ENCODE results near the gene ADAMTS7.
"Not testable (repeated sequence)": the region's sequence is repeated elsewhere in the genome, so short reads cannot be mapped to it uniquely, and the experiment has no call there.

ADAMTS7 gene

DNA sequence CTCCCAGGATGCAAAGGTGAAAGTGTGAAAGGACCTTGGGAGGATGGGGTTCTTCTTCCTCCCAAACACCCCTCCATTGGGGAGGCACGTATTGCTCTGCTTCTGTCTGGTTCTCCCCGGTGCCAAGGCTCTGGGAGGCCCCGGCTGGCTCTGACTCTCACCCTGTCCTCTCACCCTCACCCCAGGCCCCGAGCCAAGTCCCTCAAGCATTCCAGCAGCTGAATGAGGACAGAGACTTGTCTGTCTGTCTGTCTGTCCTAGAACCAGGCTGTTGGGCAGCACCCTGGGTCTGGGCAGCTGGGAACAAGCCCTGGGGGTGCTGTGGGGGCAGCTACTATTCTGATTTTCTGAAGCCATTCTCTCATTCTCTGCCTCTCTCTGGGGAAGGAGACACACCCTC lies 29.9 kb downstream of the ADAMTS7 start:
- DNase-seq = not testable (repeated sequence)

DNA sequence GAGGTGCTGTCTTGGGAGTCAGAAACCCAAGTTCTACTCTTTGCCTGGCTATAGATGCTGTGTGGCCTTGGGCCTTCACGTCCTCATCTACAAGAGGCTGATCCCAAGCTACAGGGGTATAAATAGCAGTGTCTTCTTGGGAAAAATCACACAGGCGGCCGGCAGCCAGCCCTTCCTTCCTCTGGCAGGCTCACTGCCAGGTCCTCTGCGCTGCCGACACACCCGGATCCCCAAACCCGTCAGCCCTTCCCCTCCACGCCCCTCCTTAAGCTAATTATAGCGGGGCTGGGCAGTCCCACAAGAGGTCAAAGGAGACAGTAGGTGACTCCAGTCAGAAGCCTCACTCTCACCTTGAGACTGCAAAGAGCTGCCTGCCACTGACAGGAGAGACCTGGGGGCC lies 31.3 kb downstream of the ADAMTS7 start:
- DNase-seq = not testable (repeated sequence)

DNA sequence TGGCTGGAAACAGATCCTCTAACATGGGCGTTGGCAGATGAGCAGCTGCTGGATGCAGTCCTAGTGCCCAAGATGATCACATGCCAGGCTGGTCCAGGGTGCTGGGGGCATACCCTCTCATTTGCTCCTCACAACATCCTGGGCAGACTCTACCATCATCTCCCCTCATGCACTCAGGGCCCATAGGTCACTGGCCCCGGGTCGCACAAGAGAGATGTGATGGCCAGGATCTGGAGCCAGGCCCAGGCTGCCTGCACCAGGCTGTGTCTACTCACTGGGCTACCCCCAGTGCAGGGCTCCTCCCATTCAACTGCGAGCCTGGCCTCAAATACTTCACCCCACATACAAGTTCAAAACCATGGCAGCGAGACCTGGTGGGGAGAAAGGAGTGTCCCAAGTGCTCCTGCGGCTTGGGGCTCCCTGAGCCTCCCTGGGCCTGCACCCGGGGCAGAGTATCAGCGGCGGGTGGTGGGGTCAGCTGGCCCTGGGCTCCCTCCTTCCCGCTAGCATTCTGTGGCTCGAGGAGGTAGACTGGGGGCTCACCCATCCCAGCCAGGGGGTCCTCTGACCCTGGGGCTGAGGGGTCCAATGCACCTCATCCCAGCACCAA lies 32.0 kb downstream of the ADAMTS7 start:
- not testable (repeated sequence) for DNase-seq

DNA sequence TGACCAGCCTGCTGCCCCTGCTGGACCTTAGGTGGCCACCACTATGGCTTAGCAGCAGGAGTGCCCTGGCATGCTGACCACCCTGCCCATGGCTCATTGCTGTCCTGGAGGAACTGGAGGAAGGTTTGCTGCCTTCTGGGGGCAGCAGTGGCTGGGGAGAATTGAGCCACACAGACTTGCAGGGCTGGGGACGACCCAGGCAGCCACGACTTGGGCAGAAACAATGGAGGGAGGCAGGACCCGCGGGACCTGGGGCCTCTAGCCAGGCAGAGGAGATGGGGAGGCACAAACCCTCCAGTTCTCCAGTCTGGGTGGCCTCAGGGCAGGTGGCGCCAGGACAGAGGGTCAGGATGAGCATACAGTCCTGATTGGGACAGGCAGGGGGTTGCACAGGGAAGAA lies 32.8 kb downstream of the ADAMTS7 start:
- DNase-seq = no peak

DNA sequence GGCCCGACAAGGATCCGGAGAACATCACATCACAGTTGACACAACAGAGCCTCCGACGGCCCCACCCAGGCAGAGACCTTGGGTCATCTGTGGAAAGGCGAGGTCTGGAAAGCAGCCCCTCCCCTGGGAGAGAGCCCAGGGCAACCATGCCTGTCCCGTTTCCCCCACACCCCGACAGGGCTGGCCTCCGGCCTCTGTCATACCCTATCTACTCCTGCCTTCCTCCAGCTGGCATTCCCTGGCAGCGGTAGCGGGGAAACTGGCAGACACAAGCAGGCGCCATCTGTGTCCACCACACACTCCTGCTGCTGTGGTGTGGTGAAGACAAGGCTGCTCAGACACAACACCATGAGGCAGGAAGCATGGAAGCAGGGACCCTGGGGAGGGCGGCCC lies 33.3 kb downstream of the ADAMTS7 start:
- DNase-seq = not testable (repeated sequence)

DNA sequence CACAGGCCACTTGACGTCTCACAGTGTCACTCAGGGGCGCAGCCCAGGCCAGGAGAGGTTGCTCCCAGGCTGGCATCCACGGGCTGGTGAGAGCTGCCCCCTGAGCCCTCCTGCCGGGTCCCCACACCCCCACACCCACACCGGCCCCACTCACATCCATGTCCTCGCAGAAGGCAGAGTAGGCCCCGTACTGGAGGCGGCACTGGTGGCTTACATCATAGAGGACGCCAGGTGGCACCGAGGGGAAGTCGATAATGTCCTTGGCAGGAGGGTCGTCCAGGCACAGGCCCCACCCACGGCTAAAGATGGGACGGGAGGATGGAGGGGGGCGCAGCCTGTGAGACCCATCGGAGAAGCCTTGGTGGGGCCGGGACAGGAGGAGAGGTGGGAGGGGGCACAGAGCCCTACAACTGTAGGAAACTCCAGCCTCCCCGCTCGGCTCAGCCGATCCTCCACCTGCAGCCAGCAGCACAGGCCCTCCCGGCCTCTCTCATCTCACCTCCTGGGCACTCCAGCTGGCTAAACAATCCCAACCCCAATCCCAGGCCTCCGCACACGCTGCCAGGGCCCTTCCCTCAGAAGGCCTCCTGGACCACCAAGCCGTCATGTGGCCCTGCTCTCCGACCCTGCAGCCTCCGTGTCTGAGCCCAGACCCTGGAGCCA lies 33.8 kb downstream of the ADAMTS7 start:
- DNase-seq = not testable (repeated sequence)

DNA sequence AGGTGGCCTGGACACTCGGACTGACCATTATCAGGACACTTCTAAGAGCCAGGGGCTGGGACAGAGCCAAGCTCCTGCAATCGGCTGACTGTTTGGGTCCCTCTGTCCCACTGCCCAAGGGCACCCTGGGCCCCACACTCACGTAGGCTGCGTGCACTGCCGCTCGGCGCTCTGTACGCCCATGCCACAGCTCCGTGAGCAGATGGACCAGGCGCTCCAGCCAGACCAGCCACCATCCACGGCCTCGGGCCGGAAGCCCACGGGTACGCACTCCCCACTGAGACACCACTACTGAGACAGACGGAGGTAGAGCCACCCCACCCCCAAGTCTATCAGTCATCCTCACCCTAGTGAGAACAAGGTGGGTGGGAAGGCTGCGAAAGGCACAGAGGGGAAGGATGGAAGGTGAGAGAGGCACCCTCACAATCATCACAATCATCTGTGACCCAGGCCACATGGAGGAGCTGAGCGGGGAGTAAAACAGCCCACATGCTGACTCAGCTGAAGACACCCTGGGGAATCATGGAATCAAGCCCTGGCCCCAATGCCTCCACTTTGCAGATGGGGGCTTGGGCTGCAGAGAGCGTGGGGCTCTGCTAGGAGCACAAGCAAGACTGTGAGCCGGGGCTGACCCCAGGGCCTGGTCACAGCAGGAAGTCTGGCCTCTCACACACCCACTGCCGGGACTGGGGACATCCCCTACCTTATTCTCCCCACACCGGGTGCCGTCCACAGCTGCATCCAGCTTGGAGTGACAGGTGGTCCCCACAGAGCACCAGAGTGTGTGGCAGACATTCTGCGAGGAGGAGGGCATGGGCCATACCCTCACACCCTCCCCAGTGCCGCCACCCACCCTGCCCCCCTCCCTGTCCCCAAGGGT lies 35.0 kb downstream of the ADAMTS7 start:
- DNase-seq = not testable (repeated sequence)

DNA sequence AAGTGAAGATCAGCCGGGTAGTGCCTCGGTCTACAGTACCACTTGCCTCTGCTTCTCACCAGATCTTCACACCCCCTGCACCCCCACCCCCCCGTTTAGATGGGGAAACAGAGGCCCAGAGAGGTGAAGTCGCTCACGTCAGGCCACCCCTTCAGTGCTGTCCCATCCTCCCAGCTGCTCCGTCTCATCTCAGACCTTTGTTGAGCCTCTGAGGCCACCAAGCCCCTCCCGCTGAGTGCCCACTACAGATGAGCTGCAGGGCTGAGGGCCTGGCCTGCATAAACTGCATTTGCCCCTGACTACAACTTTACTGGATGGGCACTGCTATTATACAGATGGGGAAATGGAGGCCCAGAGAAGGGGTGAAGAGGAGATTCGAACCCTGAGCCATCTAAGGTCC lies 35.8 kb downstream of the ADAMTS7 start:
- DNase-seq = no peak

DNA sequence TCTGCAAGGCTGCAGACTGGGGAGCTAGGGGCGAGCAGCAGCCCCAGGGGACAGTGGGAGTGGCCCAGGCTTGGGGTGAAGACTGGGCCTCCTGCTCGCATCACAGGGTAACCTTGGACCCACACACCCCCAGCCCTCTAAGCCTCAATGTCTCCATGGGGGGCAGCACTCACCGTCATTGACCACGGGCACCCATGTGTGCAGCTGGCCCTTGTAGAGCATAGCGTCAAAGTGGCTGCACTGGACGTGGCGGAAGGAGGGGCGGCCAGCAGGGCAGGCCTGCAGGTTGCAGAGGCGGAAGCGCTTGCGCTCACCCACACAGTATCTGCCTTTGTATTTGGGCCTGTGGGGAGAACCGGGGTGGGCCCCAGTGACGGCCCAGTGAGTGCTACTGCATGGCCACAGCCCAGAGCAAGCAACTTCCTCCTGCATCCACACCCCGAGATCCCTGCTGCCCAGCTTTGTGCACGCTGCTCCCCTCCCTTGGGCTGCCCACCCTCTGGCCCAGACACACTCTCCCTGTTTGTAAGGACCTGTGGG lies 36.7 kb downstream of the ADAMTS7 start:
- DNase-seq = not testable (repeated sequence)

DNA sequence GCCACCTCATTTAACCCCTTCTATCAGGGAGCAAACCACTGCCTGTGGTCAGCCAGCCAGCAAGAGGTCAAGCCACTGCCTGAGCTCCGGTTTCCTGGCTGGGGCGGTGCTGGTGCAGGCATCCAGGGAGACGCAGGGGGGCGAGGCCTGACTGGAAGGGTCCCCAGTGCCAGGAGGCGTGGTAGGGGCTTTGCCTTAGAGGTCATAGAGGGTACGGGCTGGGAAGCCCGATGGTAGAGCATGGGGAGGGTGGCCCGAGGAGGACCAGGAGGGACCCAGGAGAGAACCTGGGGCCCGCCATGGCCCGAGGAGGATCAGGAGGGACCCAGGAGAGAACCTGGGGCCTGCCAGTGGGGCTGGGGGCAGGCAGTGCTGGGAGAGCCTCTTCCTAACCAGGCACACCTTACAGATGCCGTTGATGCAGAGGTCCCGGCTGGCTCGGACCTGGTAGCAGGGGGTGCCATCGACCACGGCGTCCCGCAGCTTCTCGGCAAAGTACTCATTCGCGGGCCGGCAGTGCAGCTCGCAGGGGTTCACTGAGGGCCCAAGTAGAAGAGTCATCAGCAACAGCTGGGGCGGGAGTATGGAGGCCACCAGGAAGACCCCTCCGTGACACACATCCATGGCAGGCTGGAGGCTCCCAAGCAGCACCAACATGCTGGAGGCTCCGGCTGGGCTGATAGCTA lies 37.4 kb downstream of the ADAMTS7 start:
- not testable (repeated sequence) for DNase-seq

DNA sequence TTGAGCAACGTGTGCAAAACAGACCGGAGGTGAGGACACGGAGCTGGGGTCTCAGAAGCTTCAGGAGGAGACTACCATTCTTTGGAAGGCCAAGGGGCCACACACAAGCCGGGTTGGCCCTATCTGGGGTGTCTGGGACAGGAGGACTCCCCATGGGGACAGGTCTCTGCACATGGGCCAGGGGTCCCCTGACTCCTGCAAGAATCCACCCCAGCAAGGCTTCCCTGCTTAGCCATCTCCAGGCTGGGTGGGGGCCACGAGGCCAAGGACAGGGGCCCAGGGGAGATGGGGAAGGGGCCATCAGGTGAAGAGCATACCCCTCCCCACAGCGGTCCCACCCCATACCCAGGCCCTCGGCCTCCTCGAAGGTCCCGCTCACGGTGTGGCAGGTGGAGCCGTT lies 38.5 kb downstream of the ADAMTS7 start:
- no peak for DNase-seq

DNA sequence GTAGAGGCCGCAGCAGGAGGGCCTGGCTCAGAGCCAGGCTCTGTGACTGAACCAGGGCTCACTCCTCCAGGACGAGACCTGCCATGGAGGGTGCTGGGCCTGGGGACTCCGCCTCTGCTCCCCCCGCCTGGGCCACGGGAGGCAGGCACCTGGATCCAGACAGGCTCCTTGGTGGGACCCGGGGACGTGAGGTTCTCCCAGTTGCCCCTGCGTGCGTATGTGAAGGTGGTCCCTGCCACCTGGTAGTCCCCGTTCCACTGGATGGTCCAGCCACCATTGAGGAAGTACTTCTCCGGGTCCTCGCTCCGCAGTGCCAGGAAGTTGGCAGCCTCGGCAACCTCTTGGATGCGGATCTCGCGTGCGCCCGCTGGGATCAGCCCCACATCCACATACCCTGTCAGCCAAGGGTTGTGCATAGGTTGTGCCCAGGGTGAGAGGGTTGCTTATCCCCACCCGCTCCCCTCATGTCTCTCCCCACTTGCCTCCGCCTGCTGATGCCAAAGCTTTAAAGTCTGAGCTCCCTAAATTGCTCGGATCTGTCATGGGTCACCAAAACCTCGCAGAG lies 39.7 kb downstream of the ADAMTS7 start:
- not testable (repeated sequence) for DNase-seq

DNA sequence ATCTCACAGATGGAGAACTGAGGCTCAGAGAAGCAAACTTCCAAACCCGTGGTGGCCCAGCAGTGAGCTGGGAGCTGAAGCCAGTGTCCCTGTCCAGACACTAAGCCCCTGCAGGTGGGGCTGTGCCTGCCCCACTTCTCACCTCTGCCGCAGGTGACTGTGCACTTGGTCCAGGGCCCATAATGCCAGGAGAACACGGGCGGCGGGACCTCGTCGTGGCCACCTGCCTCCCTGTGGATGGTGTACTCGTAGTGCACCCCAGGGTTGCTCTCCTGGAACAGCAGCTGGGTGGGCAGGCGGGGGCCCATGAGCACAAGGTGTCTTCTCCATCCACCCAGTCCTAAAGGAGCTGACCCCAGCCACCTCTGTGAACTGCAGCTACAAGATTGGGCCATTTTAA lies 40.2 kb downstream of the ADAMTS7 start:
- not testable (repeated sequence) for DNase-seq

DNA sequence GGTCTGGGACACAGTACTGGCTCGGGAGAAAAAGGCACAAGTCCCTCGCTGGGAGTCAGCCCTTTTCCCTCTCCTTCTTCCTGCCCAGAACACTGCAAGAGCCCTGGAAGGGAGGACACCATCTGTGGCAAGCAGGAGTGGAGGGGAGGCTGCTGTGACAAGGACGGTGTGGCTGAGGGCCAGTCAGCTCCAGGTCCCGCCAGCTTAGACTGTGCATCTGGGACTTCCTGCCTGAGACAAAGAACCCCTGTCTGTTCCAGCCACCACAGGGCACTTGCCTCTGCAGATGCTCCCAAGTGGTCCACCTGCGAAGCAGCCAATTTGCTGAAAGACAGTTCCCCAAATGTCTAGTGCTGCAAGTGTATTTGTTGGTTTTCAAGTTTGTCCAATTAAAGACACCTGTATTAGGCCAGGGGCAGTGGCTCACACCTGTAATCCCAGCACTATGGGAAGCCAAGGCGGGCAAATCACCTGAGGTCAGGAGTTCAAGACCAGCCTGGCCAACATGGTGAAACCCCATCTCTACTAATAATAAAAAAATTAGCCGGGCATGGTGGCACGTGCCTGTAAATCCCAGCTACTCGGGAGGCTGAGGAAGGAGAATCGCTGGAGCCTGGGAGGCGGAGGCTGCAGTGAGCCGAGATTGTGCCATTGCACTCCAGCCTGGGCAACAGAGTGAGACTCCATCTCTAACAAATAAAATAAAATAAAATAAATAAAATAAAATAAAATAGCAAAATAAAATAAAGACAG lies 41.6 kb downstream of the ADAMTS7 start:
- not testable (repeated sequence) for DNase-seq

DNA sequence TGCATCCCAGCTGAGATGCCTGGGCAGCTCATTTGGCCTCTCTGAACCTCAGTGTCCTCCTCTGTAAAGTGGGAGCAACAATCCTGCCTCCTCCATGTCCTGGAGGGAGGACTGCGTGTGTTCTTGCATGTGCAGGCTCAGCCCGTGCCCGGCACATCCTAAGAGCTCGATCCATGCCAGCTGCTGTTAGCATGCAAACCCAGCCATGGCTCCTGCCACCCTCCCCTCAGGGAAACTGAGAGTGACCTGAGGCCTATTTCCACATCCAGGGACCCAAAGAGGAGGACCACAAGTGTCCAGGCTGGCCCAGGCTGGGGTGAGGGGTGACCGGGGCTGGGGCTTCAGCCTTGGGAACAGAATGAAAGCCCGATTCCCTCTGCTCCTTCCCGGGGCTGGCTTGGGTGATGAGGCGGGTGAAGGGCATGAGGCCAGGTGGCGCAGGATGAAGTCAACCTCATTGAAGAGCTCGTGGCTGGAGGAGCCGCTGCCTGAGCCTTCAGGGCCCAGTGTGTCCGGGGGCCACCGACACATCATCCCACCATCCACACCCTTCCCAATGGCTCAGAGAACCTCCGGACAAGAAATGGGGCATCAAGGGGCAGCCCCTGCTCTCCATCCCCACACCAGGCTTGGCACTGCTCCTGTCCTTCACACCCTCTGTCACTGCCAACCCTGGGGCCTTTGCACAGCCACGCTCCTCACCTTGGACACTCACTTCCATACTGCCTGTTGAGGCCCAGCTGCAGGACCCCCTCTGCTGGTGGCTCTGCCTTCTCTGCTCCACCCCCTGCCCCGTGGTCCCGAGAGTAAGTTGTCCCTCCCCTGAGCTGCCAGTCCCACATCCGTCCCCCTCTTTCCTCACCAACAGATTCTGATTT lies 42.5 kb downstream of the ADAMTS7 start:
- no peak for DNase-seq

DNA sequence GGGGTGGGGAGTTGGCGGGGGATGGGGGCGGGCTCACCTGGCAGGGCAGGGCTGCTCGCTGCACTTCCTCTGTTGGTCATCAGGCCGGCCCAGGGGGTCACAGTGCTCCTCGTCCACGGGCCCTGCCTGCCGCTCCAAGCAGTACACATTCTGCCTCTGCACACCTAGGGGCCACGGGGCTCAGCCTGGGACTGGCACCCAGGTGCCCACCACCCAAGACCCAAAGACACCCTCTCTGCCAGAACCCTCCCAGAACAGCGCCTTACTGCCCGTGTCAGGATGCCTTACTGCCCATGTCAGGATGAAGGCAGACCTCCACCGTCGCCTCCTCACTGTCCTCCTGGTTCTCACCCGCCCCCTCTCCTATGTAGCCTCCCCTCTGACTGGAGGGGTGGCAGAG lies 43.2 kb downstream of the ADAMTS7 start:
- DNase-seq = no peak

DNA sequence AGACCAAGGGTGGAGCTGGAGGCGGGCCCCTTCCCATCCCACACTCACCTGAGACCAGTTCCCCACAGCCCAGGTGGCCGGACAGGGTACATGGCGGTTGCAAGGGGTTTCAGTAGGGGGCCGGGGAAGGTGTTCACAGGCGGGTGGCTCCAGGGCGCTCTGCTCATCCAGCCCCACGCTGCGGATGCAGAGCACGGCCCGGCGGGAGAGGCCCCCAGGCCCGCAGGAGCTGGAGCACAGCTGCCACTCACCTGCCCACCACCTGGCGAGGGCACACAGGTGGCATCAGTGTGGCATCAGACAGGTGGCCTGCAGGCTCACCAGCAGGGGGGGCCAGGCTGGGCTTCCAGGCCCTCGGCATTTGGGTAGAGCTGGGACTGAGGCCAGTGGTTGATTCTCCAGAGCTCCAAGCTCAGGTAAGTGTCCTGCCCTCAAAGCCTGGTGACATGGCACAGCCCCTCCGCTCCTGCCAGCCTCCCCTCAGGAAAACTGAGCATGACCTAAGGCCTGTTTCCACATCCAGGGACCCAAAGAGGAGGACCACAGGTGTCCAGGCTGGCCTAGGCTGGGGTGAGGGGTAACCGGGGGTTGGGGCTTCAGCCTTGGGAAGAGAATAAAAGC lies 43.8 kb downstream of the ADAMTS7 start:
- DNase-seq = no peak

DNA sequence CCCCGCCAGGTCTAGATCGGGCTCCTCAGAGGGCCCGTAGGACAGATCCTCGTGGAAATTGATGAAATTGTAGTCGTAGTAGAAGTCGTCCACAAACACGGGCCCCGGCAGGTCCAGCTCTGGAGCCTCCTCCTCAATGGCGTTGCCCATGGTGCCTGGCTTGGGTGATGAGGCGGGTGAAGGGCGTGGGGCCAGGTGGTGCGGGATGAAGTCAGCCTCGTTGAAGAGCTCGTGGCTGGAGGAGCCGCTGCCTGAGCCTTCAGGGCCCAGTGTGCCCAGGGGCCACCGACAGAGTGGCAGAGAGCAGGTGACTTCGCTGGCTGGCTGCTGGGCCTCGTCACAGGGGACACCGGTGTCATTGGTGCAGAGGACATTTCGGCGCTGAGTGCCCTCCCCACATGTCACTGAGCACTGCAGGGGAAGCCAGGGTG lies 44.6 kb downstream of the ADAMTS7 start:
- not testable (repeated sequence) for DNase-seq

DNA sequence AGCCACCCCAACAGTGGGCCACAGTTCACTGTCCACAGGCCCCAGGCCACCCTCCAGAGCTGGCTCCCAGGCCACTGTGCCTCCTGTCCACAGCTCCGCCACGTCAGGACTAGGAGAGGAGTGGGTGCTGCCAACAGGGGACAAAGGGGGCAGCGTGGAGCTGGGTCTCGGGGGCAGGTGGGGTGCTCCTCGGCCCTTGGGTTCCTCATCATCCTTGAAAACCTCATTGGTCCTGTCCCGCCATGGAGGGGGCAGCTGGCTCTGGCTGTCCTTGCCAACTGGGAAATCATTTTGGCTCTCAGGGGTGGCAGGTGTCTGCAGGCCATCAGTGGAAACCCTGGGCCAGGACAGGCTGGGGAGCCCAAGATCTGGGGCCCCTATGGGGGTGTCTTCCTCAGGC lies 45.2 kb downstream of the ADAMTS7 start:
- no peak for DNase-seq

DNA sequence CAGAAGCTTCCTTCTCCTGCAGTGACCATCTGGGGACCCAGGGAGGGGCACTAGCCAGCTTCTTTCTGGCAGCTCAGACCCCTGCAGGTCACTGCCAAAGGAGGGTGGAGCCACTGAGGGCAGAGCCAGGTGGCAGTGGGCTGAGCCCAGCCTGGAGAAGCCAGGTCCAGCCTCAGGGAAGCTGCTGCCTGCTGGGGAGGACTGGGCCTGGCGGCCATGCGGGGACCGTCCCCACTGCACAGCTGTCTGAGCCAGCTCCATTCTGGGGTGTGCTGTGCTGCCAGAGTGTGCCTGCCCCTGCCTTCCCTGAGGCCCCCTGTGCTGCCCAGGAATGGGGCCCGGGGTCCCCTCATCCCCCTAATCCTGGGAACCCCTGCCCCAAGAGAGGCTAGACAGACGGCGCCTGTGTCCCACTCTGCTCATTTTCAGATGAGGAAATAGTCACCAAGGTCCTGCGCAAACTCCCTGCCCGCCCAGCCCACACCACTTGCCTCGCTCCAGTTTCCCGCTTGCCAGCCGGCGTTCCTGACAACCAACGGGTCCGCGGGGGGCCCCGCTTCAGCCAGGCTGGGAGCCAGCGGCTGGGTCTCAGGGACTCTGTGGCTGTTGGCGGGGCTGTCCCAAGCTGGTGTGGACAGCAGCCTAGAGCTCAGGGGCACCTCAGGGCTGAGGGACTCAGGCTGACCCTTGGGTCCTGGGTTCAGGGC lies 46.0 kb downstream of the ADAMTS7 start:
- not testable (repeated sequence) for DNase-seq

Data from amniotic stem cell (primary cell).